Nephron (organoid): ENCODE results near the gene PLOD1.
"Not testable (repeated sequence)": the region's sequence is repeated elsewhere in the genome, so short reads cannot be mapped to it uniquely, and the experiment has no call there.

ENCODE experiments used
- H3K27ac Mint-ChIP-seq, 3 experiments: 2 replicates each; pipeline ENCODE4 v1.8.0; 2020; ENCODE audit warnings: mixed read lengths in 3 of 3, mild to moderate bottlenecking in 2 of 3, moderate library complexity in 1 of 3
- H3K27me3 Mint-ChIP-seq: 2 replicates; pipeline ENCODE4 v1.8.0; 2021; ENCODE audit warnings: low read depth, mild to moderate bottlenecking, moderate library complexity, mixed read lengths
- H3K36me3 Mint-ChIP-seq: 2 replicates; pipeline ENCODE4 v1.8.0; 2020; ENCODE audit warnings: low read depth, mixed read lengths
- H3K4me1 Mint-ChIP-seq: 2 replicates; pipeline ENCODE4 v1.8.0; 2020; ENCODE audit warnings: mixed read lengths
- H3K4me3 Mint-ChIP-seq, 3 experiments: 2 replicates each; pipeline ENCODE4 v1.8.0; 2020; ENCODE audit warnings: mild to moderate bottlenecking in 3 of 3, mixed read lengths in 3 of 3, moderate library complexity in 2 of 3
- H3K9me3 Mint-ChIP-seq: 2 replicates; pipeline ENCODE4 v1.8.0; 2020; ENCODE audit warnings: mixed read lengths
- TF ChIP-seq, protein P1 (sequence below), 3 experiments: fragments of 200-600 bp; sonication (generic); IDR thresholded peaks; one replicate each; pipeline ENCODE4 v1.5.0; 2021; ENCODE audit warnings: antibody characterized with exemption in 3 of 3; ENCODE audit not compliant: unreplicated experiment in 3 of 3

PLOD1 gene

GRCh38 chr1:11920239-11920903, 14.1 kb upstream of the PLOD1 start:
- H3K36me3 Mint-ChIP-seq = peaks cover 32% of the 10 kb centered on the region
- peaks cover 29% of the 10 kb centered on the region for H3K4me1 Mint-ChIP-seq
- no peaks in the 10 kb centered on the region for H3K27me3 Mint-ChIP-seq
- H3K9me3 Mint-ChIP-seq = no peaks in the 10 kb centered on the region
- H3K4me3 Mint-ChIP-seq = peak overlapping the region in 2 of 3 experiments; percentile 48 to 58
- TF ChIP-seq, protein P1, sequence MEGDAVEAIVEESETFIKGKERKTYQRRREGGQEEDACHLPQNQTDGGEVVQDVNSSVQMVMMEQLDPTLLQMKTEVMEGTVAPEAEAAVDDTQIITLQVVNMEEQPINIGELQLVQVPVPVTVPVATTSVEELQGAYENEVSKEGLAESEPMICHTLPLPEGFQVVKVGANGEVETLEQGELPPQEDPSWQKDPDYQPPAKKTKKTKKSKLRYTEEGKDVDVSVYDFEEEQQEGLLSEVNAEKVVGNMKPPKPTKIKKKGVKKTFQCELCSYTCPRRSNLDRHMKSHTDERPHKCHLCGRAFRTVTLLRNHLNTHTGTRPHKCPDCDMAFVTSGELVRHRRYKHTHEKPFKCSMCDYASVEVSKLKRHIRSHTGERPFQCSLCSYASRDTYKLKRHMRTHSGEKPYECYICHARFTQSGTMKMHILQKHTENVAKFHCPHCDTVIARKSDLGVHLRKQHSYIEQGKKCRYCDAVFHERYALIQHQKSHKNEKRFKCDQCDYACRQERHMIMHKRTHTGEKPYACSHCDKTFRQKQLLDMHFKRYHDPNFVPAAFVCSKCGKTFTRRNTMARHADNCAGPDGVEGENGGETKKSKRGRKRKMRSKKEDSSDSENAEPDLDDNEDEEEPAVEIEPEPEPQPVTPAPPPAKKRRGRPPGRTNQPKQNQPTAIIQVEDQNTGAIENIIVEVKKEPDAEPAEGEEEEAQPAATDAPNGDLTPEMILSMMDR (IDR thresholded peaks at IDR 0.05; ENCODE audit: unreplicated experiment in 3 of 3) = no peak
- no peak overlapping the region for H3K27ac Mint-ChIP-seq

- Mint-ChIP-seq H3K4me3 (no peak overlapping the region), H3K9me3 (no peaks in the 10 kb centered on the region), H3K27ac (no peak overlapping the region), H3K27me3 (no peaks in the 10 kb centered on the region), H3K36me3 (peaks cover 32% of the 10 kb centered on the region), H3K4me1 (peaks cover 29% of the 10 kb centered on the region)
- TF ChIP-seq, protein P1 (IDR thresholded peaks at IDR 0.05; ENCODE audit: unreplicated experiment in 3 of 3) = no peak
Measured at GRCh38 chr1:11921022-11921421, 13.5 kb upstream of the PLOD1 start.

DNA sequence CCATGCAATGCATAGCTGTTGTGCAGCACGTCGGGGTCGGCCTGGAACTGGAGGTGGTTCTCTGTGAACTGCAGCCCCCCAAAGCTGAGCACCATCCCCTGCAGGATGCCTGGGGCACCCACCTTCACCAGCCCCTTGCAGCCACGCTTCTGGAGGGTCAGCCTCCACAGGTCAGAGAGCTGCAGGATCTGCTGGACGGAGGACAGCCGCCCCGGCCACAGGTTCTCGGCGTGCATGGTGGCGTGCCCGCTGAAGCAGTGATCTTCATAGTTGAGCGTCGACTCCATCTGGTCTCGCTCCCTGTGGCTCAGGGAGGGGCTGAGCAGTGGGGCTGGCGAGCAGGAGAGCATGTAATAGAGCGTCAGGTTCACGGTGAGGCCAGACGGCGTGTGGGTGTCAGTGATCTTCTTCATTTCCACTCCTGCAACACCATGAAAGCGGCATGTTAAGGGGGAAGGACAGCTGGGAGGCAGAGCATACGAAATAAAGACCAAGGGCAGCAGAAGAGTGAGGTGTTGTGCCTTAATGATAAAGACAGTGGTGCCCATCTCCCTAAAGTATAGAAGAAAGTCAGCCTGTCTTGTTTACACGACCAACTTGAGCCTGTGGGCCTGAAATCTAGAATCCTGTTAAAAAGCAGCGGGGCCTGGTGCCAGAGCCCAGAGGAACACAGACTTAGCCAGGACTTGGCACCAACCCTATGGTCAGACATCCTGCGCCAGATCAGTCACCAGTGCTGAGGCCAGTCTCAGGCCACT, 11.3 kb upstream of the PLOD1 start:
- Mint-ChIP-seq H3K4me1 (peaks cover 39% of the 10 kb centered on the region), H3K36me3 (peaks cover 32% of the 10 kb centered on the region), H3K27me3 (no peaks in the 10 kb centered on the region), H3K4me3 (peak overlapping the region; percentile 83 to 88 (median 86)), H3K27ac (peak overlapping the region in 1 of 3 experiments; percentile 22), H3K9me3 (no peaks in the 10 kb centered on the region)
- TF ChIP-seq, protein P1 (IDR thresholded peaks at IDR 0.05; ENCODE audit: unreplicated experiment in 3 of 3) = no peak

- Mint-ChIP-seq H3K27me3 (no peaks in the 10 kb centered on the region), H3K4me1 (peaks cover 39% of the 10 kb centered on the region), H3K4me3 (peak overlapping the region; percentile 83 to 88 (median 86)), H3K36me3 (peaks cover 32% of the 10 kb centered on the region), H3K27ac (no peak overlapping the region), H3K9me3 (no peaks in the 10 kb centered on the region)
- TF ChIP-seq, protein P1 (IDR thresholded peaks at IDR 0.05; ENCODE audit: unreplicated experiment in 3 of 3) = no peak
Measured at GRCh38 chr1:11923827-11924113, 10.7 kb upstream of the PLOD1 start.

GRCh38 chr1:11924334-11925195, 10.0 kb upstream of the PLOD1 start:
- Mint-ChIP-seq H3K9me3 (no peaks in the 10 kb centered on the region), H3K4me3 (peak overlapping the region; percentile 83 to 88 (median 86)), H3K4me1 (peaks cover 40% of the 10 kb centered on the region), H3K27me3 (no peaks in the 10 kb centered on the region), H3K36me3 (peaks cover 32% of the 10 kb centered on the region), H3K27ac (peak overlapping the region in 2 of 3 experiments; percentile 47 to 65)
- TF ChIP-seq, protein P1 (IDR thresholded peaks at IDR 0.05; ENCODE audit: unreplicated experiment in 3 of 3) = no peak

- not testable (repeated sequence) for H3K27ac Mint-ChIP-seq, H3K9me3 Mint-ChIP-seq, H3K27me3 Mint-ChIP-seq
- peak overlapping the region; percentile 83 to 88 (median 86) for H3K4me3 Mint-ChIP-seq
- H3K36me3 Mint-ChIP-seq = peaks cover 24% of the 10 kb centered on the region
- H3K4me1 Mint-ChIP-seq = peaks cover 43% of the 10 kb centered on the region
Measured at GRCh38 chr1:11925196-11925937, 9.2 kb upstream of the PLOD1 start.
